HEK293 (cell line): Measurements from ENCODE around the gene RXRG.
"Not testable (repeated sequence)": the region's sequence is repeated elsewhere in the genome, so short reads cannot be mapped to it uniquely, and the experiment has no call there.

ENCODE experiments used
- BCL11A ChIP-seq: fragments of 450-650 bp; formaldehyde crosslinking; IDR thresholded peaks from 2 replicates; pipeline ENCODE4 v1.5.1; 2016; ENCODE audit warnings: low read depth, missing biosample characterization, missing genetic modification characterization
- CTCF ChIP-seq: fragments of 450-650 bp; formaldehyde crosslinking; IDR thresholded peaks from 2 replicates; pipeline ENCODE4 v1.5.1; 2016; ENCODE audit warnings: missing biosample characterization, missing genetic modification characterization
- HOXA7 ChIP-seq: sonication (generic); formaldehyde crosslinking; IDR thresholded peaks from 2 replicates; pipeline ENCODE4 v1.8.1; 2022; ENCODE audit warnings: missing genetic modification reagents, borderline replicate concordance
- KLF9 ChIP-seq: fragments of 450-650 bp; formaldehyde crosslinking; IDR thresholded peaks from 2 replicates; pipeline ENCODE4 v1.5.1; 2016; ENCODE audit warnings: missing biosample characterization, missing genetic modification characterization, low read depth
- YY1 ChIP-seq: fragments of 450-650 bp; formaldehyde crosslinking; IDR thresholded peaks from 2 replicates; pipeline ENCODE4 v1.5.1; 2018; ENCODE audit warnings: missing biosample characterization, missing genetic modification characterization
- ZNF184 ChIP-seq: fragments of 450-650 bp; IDR thresholded peaks from 2 replicates; pipeline ENCODE4 v1.5.1; 2018; ENCODE audit warnings: missing biosample characterization, mild to moderate bottlenecking, missing genetic modification characterization
- ZNF24 ChIP-seq: fragments of 450-650 bp; formaldehyde crosslinking; IDR thresholded peaks from 2 replicates; pipeline ENCODE4 v1.5.1; 2016; ENCODE audit warnings: missing biosample characterization, missing genetic modification characterization
- ZNF274 ChIP-seq, 2 experiments: fragments of 200-500 bp in 1 of 2; fragments of 450-650 bp in 1 of 2; sonication (Bioruptor generic) in 1 of 2; formaldehyde crosslinking in 1 of 2; IDR thresholded peaks; 2 replicates each; pipeline versions ENCODE4 v1.5.1 to v1.6.1; 2014 to 2016; ENCODE audit warnings: borderline replicate concordance in 1 of 2, inconsistent platforms in 1 of 2, low read length in 1 of 2, missing biosample characterization in 1 of 2, missing genetic modification characterization in 1 of 2
- ZNF398 ChIP-seq: fragments of 450-650 bp; formaldehyde crosslinking; IDR thresholded peaks from 2 replicates; pipeline ENCODE4 v1.5.1; 2017; ENCODE audit warnings: missing biosample characterization, missing genetic modification characterization
- ZNF514 ChIP-seq: fragments of 450-650 bp; formaldehyde crosslinking; IDR thresholded peaks from 2 replicates; pipeline ENCODE4 v1.5.1; 2016; ENCODE audit warnings: missing biosample characterization, missing genetic modification characterization
- ZNF530 ChIP-seq: fragments of 450-650 bp; formaldehyde crosslinking; IDR thresholded peaks from 2 replicates; pipeline ENCODE4 v1.5.1; 2016; ENCODE audit warnings: low read depth, missing biosample characterization, missing genetic modification characterization
- ZNF670 ChIP-seq: fragments of 450-650 bp; formaldehyde crosslinking; IDR thresholded peaks from 2 replicates; pipeline ENCODE4 v1.5.1; 2016; ENCODE audit warnings: missing biosample characterization, missing genetic modification characterization, low read depth

- TF ChIP-seq BCL11A (tag by site-specific recombination); YY1 (tag by site-specific recombination); ZNF530 (tag by site-specific recombination); CTCF (tag by site-specific recombination); ZNF514; ZNF274 (IDR thresholded peaks at IDR 0.05; ENCODE audit: low read length); ZNF274 (tag by site-specific recombination; IDR thresholded peaks at IDR 0.05; ENCODE audit: borderline replicate concordance); ZNF398 (tag by site-specific recombination); ZNF24 (tag by site-specific recombination); HOXA7; ZNF184 (tag by site-specific recombination); KLF9 (tag by site-specific recombination); ZNF670 (tag by site-specific recombination): not testable (repeated sequence)
Measured at GRCh38 chr1:165459683-165460082, 14.8 kb upstream of the RXRG start.
